Duodenal mucosa (tissue), 2 donors: Measurements from ENCODE around the gene KLF13.

Experiments used
- H3K27ac ChIP-seq: one replicate; pipeline ENCODE4 v1.7.0; 2013; ENCODE audit warnings: low read depth, low read length
- H3K27me3 ChIP-seq, 2 donors: one replicate each; pipeline ENCODE4 v1.7.0; 2013; ENCODE audit warnings: low read length in 2 of 2, control low read depth in 1 of 2; ENCODE audit not compliant: insufficient read depth in 2 of 2, control insufficient read depth in 1 of 2
- H3K36me3 ChIP-seq, 2 donors: one replicate each; pipeline ENCODE4 v1.7.0; 2013; ENCODE audit warnings: low read length in 2 of 2, control low read depth in 1 of 2; ENCODE audit not compliant: insufficient read depth in 2 of 2, control insufficient read depth in 1 of 2
- H3K4me1 ChIP-seq, 2 donors: one replicate each; pipeline ENCODE4 v1.7.0; 2013; ENCODE audit warnings: low read length in 2 of 2, control low read depth in 1 of 2; ENCODE audit not compliant: insufficient read depth in 2 of 2, control insufficient read depth in 1 of 2
- H3K4me3 ChIP-seq, 2 donors: one replicate each; pipeline ENCODE4 v1.7.0; 2013; ENCODE audit warnings: low read length in 2 of 2, low read depth in 1 of 2
- H3K9ac ChIP-seq, 2 donors: one replicate each; pipeline ENCODE4 v1.7.0; 2013; ENCODE audit warnings: low read length in 2 of 2, low read depth in 1 of 2
- H3K9me3 ChIP-seq, 2 donors: one replicate each; pipeline ENCODE4 v1.7.0; 2013; ENCODE audit warnings: low read length in 2 of 2, control low read depth in 1 of 2; ENCODE audit not compliant: control insufficient read depth in 1 of 2

KLF13 gene

DNA sequence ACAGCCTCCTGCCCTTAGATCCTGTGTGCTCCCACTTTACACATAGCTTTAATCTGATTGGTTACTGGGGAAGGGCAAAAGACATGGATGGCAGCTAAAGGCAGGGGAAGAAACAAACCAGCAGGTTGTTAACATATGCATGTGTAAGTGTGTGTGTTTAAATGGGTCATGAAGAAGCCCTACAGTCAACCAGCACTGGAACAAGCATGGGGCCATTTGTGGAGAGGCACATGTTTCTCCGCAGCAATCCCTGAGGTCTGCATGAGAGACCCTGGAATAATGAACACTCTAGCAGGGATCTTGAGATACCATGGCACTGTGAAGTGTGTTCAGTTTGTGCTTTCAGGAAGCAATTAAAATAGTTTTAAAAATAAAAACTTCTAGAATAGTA lies 6.0 kb downstream of the KLF13 start:
- H3K27ac ChIP-seq: no peak overlapping the region

GRCh38 chr15:31333119-31333518 lies 6.5 kb downstream of the KLF13 start:
- H3K36me3 ChIP-seq: peaks cover 0 to 3% of the 10 kb centered on the region in 2 donors
- H3K4me1 ChIP-seq: peaks cover 80 to 84% of the 10 kb centered on the region in 2 donors
- H3K27me3 ChIP-seq: no peaks in the 10 kb centered on the region
- H3K4me3 ChIP-seq: no peak overlapping the region
- no peak overlapping the region for H3K9ac ChIP-seq
- no peak overlapping the region for H3K27ac ChIP-seq
- H3K9me3 ChIP-seq: no peaks in the 10 kb centered on the region

More for the DNA sequence above, 6.0 kb downstream of the KLF13 start:
- no peaks in the 10 kb centered on the region for H3K27me3 ChIP-seq
- peaks cover 75 to 80% of the 10 kb centered on the region in 2 donors for H3K4me1 ChIP-seq
- H3K9ac ChIP-seq: no peak overlapping the region
- no peak overlapping the region for H3K4me3 ChIP-seq
- H3K9me3 ChIP-seq: no peaks in the 10 kb centered on the region
- H3K36me3 ChIP-seq: peaks cover 0 to 3% of the 10 kb centered on the region in 2 donors

- no peaks in the 10 kb centered on the region for H3K9me3 ChIP-seq
- H3K9ac ChIP-seq: no peak overlapping the region
- no peaks in the 10 kb centered on the region for H3K27me3 ChIP-seq
- peaks cover 0 to 3% of the 10 kb centered on the region in 2 donors for H3K36me3 ChIP-seq
- H3K4me1 ChIP-seq: peaks cover 87 to 90% of the 10 kb centered on the region in 2 donors
- H3K4me3 ChIP-seq: no peak overlapping the region
- no peak overlapping the region for H3K27ac ChIP-seq
Observed at GRCh38 chr15:31333820-31334219, 7.2 kb downstream of the KLF13 start.

DNA sequence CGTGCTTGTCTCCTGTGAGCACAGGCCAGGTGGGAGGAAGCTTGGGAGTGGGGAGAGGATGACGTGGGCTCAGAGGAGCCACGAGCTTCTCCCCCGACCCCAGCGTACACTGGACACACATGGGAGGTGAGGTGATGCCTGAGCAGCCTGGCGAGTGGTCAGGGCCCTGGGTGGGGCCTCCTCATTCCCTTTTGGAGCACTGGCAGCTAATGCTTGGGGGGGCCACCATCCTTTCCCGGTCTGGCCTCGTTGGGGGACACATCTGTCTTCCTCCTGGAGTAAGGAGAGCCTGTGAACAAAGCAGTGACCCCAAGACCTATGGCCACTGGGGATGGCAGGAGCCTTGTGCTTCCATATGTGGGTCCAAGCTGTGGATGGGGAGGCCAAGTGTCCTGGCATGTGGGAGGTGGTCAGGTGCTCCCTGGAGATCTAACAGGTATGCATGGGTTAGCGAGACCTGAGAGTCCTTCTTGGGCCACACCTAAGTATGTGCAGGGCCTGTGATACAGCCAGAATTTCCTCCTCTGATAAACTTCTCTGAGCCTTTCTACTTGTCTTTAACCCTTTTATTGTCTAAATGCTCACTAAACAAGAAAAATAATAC lies 9.5 kb downstream of the KLF13 start:
- Histone ChIP-seq H3K9me3 (no peaks in the 10 kb centered on the region), H3K36me3 (peaks cover 0 to 8% of the 10 kb centered on the region in 2 donors), H3K9ac (peak overlapping the region in 1 of 2 donors; percentile 11), H3K27ac (no peak overlapping the region), H3K4me1 (peaks cover 89 to 93% of the 10 kb centered on the region in 2 donors), H3K4me3 (peak overlapping the region in 1 of 2 donors; percentile 8), H3K27me3 (no peaks in the 10 kb centered on the region)

- H3K27ac ChIP-seq: no peak overlapping the region
Observed at GRCh38 chr15:31336593-31337295, 10.1 kb downstream of the KLF13 start.

DNA sequence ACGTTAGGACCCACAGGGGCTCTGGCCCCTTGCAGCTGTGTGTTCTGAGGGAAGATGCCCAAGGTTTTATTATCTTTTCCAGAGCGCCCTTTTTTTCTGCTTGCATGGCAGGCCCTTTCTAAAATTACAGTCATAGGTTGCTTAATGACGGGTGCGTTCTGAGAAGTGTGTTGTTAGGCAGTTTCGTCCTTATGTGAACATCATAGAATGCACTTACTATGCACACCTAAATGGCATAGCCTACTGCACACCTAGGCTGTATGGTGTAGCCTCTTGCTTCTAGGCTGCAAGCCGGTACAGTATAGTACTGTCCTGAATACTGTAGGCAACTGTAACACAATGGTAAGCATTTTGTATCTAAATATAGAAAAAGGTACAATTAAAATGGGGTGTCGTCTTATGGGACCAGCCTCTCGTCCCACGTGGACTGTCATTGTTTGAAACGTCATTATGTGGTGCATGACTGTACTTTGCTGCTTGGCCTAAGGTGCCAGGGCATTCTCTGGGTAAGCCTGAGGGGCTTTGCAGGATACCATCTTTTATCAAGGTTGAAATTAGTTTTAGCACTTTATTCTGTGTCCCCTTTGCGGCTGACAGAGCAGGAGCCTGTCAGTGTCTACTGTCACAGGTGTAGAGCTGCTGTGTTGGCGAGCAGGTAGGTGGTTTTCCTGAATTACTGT lies 10.9 kb downstream of the KLF13 start:
- Histone ChIP-seq H3K4me1 (peaks cover 89 to 91% of the 10 kb centered on the region in 2 donors), H3K9me3 (no peaks in the 10 kb centered on the region), H3K27ac (no peak overlapping the region), H3K4me3 (peak overlapping the region in 1 of 2 donors; percentile 23), H3K27me3 (no peaks in the 10 kb centered on the region), H3K36me3 (peaks cover 0 to 8% of the 10 kb centered on the region in 2 donors), H3K9ac (no peak overlapping the region)

More at GRCh38 chr15:31336593-31337295, 10.1 kb downstream of the KLF13 start:
- no peaks in the 10 kb centered on the region for H3K9me3 ChIP-seq
- peaks cover 89 to 90% of the 10 kb centered on the region in 2 donors for H3K4me1 ChIP-seq
- peaks cover 0 to 8% of the 10 kb centered on the region in 2 donors for H3K36me3 ChIP-seq
- no peaks in the 10 kb centered on the region for H3K27me3 ChIP-seq
- H3K9ac ChIP-seq: no peak overlapping the region
- no peak overlapping the region for H3K4me3 ChIP-seq

DNA sequence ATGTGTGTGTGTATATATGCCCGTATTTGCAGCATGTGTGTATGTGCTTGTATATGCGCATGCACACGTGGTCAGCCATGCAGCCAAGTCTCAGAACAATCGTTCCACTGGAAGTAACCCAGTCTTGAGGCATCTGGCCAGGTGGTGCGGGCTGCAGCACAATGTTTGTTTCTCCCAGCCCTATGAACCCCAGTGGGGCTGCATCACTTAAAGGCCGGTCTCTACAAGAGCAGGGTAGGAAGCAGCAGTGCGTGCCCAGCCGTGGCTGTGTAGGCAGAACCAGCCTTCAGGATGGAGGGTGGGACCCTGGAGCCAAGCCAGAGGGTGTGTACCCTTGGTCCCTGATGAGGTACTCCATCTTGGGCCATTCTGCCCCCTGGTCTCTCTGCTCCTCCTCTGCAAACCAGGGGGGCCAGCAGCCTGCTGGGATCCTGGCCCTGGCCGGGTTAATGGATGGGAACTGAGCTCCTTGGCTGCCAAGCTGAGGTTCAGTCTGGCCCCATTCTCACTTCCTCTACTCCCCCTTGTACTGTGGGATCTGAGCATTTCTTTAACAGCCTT lies 11.8 kb downstream of the KLF13 start:
- Histone ChIP-seq H3K4me3 (peak overlapping the region; percentile 5 to 23), H3K9me3 (no peaks in the 10 kb centered on the region), H3K27me3 (no peaks in the 10 kb centered on the region), H3K36me3 (peaks cover 0 to 8% of the 10 kb centered on the region in 2 donors), H3K27ac (peak overlapping the region; percentile 55), H3K4me1 (peaks cover 91% of the 10 kb centered on the region in 2 donors), H3K9ac (peak overlapping the region in 1 of 2 donors; percentile 32)

- H3K27me3 ChIP-seq: no peaks in the 10 kb centered on the region
- peak overlapping the region in 1 of 2 donors; percentile 5 for H3K4me3 ChIP-seq
- peaks cover 92 to 93% of the 10 kb centered on the region in 2 donors for H3K4me1 ChIP-seq
- H3K9ac ChIP-seq: peak overlapping the region in 1 of 2 donors; percentile 32
- peak overlapping the region; percentile 55 for H3K27ac ChIP-seq
- peaks cover 0 to 8% of the 10 kb centered on the region in 2 donors for H3K36me3 ChIP-seq
- no peaks in the 10 kb centered on the region for H3K9me3 ChIP-seq
Observed at GRCh38 chr15:31338879-31339557, 12.4 kb downstream of the KLF13 start.

DNA sequence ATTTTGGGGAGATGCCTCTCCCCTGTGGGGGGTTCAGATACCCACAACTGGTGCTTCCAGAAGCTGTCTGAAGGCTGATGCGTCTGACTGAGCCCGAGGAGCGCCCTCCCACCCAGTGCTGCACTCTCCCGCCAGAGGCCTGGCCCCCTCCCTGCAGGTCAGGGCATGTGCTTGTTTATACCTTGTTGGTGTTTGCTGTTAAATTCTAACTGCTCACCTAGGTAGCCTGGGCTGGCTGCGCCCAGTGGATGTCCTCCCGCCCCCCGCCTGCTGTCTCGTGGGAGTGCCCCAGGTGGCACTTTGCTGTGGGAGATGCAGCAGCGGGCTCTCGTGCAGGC lies 12.9 kb downstream of the KLF13 start:
- Histone ChIP-seq H3K27me3 (no peaks in the 10 kb centered on the region), H3K4me3 (no peak overlapping the region), H3K4me1 (peaks cover 95 to 97% of the 10 kb centered on the region in 2 donors), H3K36me3 (peaks cover 0 to 8% of the 10 kb centered on the region in 2 donors), H3K27ac (peak overlapping the region; percentile 17), H3K9ac (no peak overlapping the region), H3K9me3 (no peaks in the 10 kb centered on the region)
